Effector CD4-positive, alpha-beta T cell (primary cell): ENCODE data around the gene ICOSLG. TPM values are rescaled to one million over a fixed set of nuclear protein-coding genes. Genes with fewer than 3 reads are reported as not detected.
"Not testable (repeated sequence)": the region's sequence is repeated elsewhere in the genome, so short reads cannot be mapped to it uniquely, and the experiment has no call there.

Experiments used
- DNase-seq: peaks from one replicate; pipeline ENCODE4 v3.0.0-alpha.2; 2020
- total RNA-seq: gene quantifications from one replicate; lab custom pipeline; 2026; lab: John Stamatoyannopoulos, UW

The ICOSLG gene, protein sequence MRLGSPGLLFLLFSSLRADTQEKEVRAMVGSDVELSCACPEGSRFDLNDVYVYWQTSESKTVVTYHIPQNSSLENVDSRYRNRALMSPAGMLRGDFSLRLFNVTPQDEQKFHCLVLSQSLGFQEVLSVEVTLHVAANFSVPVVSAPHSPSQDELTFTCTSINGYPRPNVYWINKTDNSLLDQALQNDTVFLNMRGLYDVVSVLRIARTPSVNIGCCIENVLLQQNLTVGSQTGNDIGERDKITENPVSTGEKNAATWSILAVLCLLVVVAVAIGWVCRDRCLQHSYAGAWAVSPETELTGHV
- total RNA-seq: not detected

DNA sequence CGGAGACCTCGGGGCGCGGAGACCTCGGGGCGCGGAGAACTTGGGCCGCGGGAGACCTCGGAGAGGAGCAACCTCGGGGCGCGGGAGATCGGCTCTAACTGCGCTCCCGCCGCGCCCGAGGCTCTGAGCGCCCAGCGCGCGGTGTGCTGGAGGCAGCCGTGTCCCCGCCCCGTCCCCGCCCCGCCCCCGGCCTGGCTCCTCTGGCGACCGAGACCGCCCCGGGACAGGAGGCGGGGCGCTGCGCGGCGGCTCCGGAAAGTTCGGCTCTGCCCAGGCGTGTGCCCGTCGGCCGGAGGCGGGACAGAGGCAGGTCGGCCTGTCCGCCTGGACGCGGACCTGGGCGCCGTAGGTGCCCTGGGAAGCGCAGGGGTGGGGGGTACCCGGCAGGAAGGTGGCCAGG, at the start of gene ICOSLG:
Gene ICOSLG, minus strand, starts transcription at position 102 of the 400 bp plus-strand sequence. CDS start 126 bp downstream, outside the sequence.
- not testable (repeated sequence) for DNase-seq

DNA sequence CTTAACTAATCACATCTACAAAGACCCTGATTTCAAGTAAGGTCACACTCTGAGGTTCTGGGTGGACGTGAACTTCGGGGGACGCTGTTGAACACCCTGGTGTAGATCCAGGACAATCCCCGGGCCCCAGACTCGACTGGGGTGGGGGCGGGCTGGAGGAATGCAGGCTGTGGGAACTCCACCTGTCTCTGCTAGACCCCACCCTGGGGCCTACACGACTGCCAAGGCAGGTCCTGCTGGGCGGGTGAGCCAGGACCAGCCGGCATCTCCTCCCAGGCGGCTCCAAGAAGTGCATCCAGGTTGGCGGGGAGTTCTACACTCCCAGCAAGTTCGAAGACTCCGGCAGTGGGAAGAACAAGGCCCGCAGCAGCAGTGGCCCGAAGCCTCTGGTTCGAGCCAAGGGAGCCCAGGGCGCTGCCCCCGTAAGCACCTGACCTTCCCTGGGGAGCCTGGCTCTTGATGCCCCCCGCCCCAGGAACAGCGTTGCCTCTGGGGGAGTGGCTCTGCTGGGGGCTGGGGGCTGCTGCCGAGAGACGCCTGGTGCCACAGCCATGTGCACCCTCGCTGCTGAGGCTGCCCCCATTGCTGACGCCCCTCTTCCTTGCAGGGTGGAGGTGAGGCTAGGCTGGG, 48.8 kb upstream of the ICOSLG start:
- DNase-seq: no peak

- DNase-seq: no peak
Observed at GRCh38 chr21:44288251-44289110, 47.7 kb upstream of the ICOSLG start.

DNA sequence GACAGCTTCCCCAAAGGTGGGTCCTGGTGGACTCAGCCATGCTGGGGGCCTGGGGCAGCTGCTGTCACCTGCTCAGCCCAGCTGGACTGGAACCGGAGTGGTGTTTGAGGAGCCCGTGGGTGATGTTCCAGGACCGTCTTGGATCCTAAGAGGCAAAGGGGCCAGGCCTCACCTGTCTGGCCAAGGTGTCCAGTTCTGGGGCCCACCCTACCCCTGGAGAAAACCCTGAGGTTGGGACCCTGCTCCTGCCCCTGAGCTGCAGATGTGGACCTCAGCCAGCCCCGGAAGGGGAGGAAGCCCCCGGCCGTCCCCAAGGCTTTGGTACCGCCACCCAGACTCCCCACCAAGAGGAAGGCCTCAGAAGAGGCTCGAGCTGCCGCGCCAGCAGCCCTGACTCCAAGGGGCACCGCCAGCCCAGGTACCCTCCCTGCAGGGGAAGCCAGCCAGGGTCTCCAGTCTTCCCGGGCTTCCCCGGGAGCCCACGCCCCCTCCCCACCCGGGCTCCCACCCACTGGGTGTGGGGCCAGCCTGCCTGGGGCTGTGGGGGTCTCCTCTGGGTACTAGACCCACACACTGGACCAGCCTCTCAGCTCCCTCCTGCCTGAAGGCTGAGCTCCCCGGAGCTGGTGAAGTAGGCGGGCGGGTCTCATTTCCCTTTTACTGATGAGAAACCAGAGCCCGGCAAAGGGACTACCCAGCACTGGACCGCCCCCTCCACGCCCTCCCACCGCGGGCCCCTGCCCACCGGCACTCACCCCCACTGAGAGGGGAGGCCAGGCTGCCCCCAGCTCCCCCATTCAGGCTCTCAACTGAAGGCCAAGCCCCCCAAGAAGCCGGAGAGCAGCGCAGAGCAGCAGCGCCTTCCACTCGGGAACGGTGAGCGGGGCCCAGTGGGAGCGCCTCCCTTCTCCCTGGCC, 46.2 kb upstream of the ICOSLG start:
- DNase-seq: no peak

- DNase-seq: no peak
Observed at GRCh38 chr21:44286086-44286715, 45.5 kb upstream of the ICOSLG start.

DNA sequence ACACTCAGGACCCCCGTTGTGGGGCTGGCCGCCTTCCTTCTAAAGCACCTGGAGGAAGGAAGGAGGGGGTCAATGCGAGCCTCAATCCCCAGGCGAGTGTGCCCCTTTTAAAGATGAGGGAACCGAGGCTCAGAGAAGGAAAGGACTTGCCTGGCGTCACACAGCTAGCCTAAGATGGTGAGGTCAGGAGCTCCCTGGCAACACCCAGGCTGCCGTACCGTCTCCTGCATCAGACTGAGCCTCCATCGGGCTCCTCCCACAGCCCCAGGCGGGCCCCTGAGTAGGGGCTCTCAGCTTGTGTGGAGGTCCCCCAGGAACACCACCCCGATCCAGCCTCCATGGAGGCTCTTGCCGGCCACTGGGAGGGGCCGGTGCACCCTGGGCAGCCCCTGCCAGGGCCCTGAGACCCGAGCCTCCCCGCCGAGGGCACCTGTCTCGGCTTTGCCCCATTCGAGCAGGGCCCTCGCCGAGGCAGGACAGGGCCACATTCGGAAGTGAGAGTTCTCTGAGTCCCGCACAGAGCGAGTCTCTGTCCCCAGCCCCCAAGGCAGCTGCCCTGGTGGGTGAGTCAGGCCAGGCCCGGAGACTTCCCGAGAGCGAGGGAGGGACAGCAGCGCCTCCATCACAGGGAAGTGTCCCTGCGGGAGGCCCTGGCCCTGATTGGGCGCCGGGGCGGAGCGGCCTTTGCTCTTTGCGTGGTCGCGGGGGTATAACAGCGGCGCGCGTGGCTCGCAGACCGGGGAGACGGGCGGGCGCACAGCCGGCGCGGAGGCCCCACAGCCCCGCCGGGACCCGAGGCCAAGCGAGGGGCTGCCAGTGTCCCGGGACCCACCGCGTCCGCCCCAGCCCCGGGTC, 44.6 kb upstream of the ICOSLG start, which contains the start of gene AIRE:
Gene AIRE, plus strand, starts transcription at position 739 of the 855 bp plus-strand sequence. CDS start 131 bp downstream, outside the sequence.
- DNase-seq: no peak

DNA sequence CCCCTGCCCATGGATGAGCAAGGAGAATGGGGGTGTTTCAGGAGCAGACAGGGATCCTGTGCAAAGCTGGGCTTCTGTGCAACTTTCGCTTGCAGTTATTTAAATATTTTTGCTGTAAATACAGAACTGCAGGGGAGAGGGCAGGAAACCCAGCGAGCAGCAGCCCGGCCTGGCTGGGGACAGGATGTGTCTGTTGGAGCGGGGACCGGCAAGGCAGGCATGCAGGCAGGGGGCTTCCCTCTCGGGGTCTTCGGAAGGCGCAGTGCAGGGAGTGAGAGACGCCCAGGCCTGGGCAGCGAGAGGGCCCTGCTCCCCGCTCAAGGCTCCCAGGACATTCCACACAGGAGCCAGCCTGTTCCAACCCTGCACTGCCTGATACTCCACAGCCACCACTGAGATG, 43.2 kb upstream of the ICOSLG start:
- no peak for DNase-seq

- DNase-seq: not testable (repeated sequence)
Observed at GRCh38 chr21:44283211-44283785, 42.6 kb upstream of the ICOSLG start.

GRCh38 chr21:44282370-44282769, 41.6 kb upstream of the ICOSLG start:
- no peak for DNase-seq

DNA sequence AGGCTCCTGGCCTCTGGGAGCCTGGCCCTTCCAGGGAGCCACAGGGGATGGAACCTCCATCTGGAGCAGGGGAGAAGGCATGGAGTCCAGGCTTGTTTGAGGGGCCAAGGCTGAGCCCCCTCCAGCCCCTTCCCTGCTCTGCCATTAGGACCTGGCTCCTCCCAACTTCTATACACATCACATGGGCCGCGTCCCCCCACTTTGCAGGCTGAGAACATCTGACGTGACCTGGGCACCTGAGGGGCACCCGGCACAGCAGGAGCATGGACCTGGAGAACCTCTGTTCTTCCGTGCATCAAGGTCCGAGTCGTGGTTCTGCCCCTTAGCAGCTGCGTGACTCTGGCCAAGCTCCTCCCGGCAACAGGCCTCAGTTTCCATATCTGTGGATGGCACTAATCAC, 41.1 kb upstream of the ICOSLG start:
- no peak for DNase-seq

GRCh38 chr21:44279354-44280260, 38.9 kb upstream of the ICOSLG start:
- no peak for DNase-seq

DNA sequence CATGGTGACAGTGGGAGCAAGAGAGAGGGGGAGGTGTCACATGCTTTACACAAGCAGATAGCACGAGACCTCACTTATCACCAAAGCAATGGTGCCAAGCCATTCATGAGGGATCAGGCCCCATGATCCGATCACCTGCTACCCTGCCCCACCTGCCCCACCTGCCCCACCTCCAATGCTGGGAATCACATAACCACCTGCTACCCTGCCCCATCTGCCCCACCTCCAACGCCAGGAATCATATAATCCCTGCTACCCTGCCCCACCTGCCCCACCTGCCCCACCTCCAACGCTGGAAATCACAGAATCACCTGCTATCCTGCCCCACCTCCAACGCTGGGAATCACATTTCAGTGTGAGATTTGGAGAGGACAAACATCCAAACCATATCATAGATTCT, 34.3 kb upstream of the ICOSLG start:
- DNase-seq: no peak

- no peak for DNase-seq
Observed at GRCh38 chr21:44273046-44273445, 32.3 kb upstream of the ICOSLG start.

GRCh38 chr21:44272284-44272858, 31.6 kb upstream of the ICOSLG start:
- no peak for DNase-seq

DNA sequence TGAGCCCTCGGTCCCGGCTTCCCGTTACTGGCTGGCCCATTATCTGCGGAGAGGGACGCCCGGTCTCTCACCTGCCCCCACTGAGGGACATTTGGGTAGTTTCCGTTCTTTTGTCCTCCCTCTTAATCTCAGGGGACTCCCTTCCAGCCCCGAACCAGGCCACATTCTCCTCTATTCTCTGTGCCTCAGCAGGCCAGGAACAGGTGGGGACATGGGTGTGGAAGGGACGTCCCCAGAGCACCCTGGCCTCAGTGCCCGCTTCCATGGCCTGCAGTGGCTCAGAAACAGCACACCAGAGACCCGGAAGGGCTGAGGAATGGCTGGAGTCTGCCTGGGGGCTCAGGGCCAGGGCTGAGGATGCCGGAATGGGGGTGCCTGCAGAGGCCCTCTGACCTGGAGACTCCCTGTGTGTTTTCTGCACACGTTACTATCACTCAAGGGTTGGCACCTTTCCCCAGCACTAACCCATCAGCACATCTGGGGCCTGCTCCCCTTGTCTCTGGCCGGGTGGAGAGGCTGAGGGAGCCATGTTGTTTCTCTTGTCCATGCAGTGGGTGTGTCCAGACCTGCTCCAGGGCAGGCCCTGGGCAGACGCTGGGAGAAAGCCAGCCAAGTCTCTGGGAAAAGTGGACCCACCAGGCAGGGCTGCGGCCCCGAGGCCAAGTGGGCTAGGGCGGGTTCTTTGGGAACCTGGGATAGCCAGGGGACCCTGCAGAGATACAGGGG, 31.0 kb upstream of the ICOSLG start:
- no peak for DNase-seq

DNA sequence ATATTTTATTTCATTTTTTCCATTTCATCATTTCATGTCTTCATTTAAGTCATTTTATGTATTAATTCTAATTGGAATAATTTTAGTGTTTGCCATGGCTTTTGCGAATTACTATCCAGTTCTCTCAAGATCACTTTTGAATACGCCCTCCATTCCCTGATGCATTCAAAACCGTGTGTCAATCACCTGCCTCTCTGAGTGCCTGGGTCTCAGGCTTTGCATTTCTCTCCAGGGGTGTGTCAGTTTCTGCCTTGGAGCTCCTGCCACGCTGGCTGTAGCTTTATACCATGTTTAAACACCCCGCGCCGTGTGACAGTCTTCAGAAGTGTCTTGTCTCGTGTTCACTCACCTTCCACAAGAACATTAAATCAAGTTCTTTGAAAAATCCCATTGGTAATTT, 28.3 kb upstream of the ICOSLG start:
- DNase-seq: no peak

DNA sequence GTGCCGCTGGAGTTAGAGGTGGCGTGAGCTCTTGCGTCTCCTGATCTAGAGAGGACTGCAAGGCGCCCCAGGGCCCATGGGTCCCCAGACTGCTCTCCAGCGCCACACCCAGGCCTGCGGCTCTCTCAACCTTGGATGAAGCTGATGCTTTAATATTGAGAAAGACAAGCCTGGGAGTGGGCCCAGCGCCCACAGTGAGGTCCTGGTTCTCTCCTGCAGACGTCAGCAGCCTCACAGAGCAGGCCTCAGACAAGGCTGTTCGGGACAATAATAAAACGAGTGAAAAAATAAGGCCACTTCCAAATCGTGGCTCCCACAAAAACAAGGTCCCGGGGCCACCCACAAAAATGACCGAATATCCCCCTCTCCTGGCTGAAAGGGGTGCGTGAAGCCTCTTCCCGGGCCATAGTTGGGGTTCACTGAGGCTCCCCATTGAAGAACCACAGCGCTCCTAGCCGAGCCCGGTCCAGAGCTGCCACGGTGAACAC, 27.0 kb upstream of the ICOSLG start:
- no peak for DNase-seq

DNA sequence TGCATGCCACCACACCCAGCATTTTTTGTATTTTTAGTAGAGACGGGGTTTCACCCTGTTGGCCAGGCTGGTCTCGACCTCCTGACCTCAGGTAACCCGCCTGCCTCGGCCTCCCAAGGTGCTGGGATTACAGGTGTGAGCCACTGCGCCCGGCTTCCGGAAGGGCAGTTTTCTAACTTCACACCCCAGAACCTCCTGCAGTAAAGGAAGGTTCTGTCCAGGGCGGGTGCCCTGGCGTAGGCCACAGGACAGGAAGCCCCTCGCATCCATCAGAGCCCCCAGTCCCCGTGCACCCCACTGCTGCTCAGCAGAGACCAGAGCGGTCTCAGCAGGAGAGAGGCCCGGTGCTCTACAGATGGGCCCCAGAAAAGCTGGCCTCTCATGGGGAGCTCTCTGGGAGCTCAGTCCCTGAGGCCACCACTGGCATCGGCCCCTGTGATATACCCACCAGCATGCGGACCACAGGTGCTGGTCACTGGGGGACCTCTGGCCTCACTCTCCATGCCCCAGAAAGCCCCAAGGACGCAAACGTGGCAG, 25.1 kb upstream of the ICOSLG start:
- DNase-seq: no peak
